ENCODE data around the gene AHI1.
"Not testable (repeated sequence)": the region's sequence is repeated elsewhere in the genome, so short reads cannot be mapped to it uniquely, and the experiment has no call there.

The AHI1 gene

GRCh38 chr6:135505222-135505621, 7.7 kb upstream of the AHI1 start:
- no peak for DNase-seq

GRCh38 chr6:135504734-135505133, 7.2 kb upstream of the AHI1 start:
- no peak for DNase-seq

- DNase-seq, result no peak
Observed at GRCh38 chr6:135503703-135504475, 6.3 kb upstream of the AHI1 start.

- DNase-seq, result no peak
Observed at GRCh38 chr6:135499441-135500340, 2.2 kb upstream of the AHI1 start.

GRCh38 chr6:135498185-135498841, 773 bp upstream of the AHI1 start:
- DNase-seq, result no peak

GRCh38 chr6:135496800-135497411, 634 bp downstream of the AHI1 start:
- DNase-seq, result no peak

GRCh38 chr6:135493218-135493961, 4.2 kb downstream of the AHI1 start:
- DNase-seq, result no peak

- no peak for DNase-seq
Observed at GRCh38 chr6:135490381-135490780, 7.2 kb downstream of the AHI1 start.

- DNase-seq, result no peak
Observed at GRCh38 chr6:135488023-135488422, 9.5 kb downstream of the AHI1 start.

GRCh38 chr6:135483903-135484302, 13.6 kb downstream of the AHI1 start:
- DNase-seq, result not testable (repeated sequence)

GRCh38 chr6:135481783-135482369, 15.7 kb downstream of the AHI1 start:
- no peak for DNase-seq

- DNase-seq, result no peak
Observed at GRCh38 chr6:135479601-135480000, 17.9 kb downstream of the AHI1 start.

GRCh38 chr6:135478626-135479025, 18.9 kb downstream of the AHI1 start:
- no peak for DNase-seq

GRCh38 chr6:135475292-135475886, 22.2 kb downstream of the AHI1 start:
- no peak for DNase-seq

- no peak for DNase-seq
Observed at GRCh38 chr6:135474362-135474761, 23.2 kb downstream of the AHI1 start.

GRCh38 chr6:135465903-135466302, 31.6 kb downstream of the AHI1 start:
- DNase-seq, result no peak

GRCh38 chr6:135465307-135465706, 32.2 kb downstream of the AHI1 start:
- DNase-seq, result no peak

- DNase-seq, result no peak
Observed at GRCh38 chr6:135464634-135465033, 32.9 kb downstream of the AHI1 start.

- DNase-seq, result no peak
Observed at GRCh38 chr6:135461208-135461607, 36.3 kb downstream of the AHI1 start.

- DNase-seq, result no peak
Observed at GRCh38 chr6:135458051-135458450, 39.5 kb downstream of the AHI1 start.

- DNase-seq, result no peak
Observed at GRCh38 chr6:135451617-135452190, 45.8 kb downstream of the AHI1 start.

Measured in SIG-M5 (cell line).